ENCODE measurements around the gene SPAG4.

- TF ChIP-seq CTCF (conservative IDR thresholded peaks at IDR 0.05; ENCODE audit: low read depth, low read length) (no peak), EZH2 (IDR thresholded peaks at IDR 0.05; ENCODE audit: borderline replicate concordance, low read depth, low read length, poor library complexity, severe bottlenecking) (no peak)
Observed at GRCh38 chr20:35607003-35607735, 8.5 kb upstream of the SPAG4 start.
